Hepatic stellate cell (primary cell): ENCODE data around the gene CLSTN3.
A peak's percentile ranks its signal among the peaks of the same experiment; 100 is the strongest.
"Not testable (repeated sequence)": the region's sequence is repeated elsewhere in the genome, so short reads cannot be mapped to it uniquely, and the experiment has no call there.

Source experiments
- DNase-seq: peaks from one replicate; pipeline ENCODE4 v3.0.0; 2011; ENCODE audit warnings: low spot score

The CLSTN3 gene

GRCh38 chr12:7151532-7151931 is 21.4 kb downstream of the CLSTN3 start:
- no peak for DNase-seq

DNA sequence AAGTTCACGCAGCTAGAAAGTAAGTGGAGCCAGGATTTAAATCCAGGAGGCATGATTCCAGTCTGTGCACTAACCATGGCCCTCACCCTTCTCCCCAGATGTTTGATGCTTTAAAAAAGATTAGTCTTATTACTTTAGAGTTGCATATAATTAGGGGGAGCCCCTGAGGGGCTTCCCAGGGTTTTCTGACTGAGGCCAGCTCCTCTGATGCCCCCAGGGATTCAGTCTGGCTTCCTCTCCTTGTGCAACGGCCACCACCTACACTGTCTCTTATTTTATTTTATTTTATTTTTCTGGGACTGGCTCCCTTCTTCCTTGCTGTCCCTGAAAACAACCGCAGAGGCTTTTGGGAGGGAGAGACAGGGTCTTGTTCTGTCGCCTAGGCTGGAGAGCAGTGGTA is 22.6 kb downstream of the CLSTN3 start:
- no peak for DNase-seq

DNA sequence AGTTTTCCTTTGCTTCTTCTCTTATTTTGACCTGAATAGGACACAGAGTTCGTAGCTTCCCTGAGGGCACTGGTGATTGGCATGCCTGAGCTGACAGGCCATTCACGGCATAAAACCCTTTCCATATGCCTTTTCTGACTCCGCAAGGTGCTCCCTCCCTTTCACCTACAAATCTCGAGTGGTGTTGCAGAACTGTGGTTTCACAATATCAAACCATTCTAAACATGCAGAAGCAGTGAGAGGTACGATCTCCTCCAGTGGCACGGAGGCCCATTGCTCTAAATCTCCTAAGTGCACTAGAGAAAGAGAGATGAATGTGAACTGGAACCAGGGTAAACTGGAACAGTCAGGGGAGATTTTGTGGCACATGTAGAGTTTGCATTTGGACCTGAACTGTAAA is 23.9 kb downstream of the CLSTN3 start:
- no peak for DNase-seq

- peak; percentile 2 for DNase-seq
Measured at GRCh38 chr12:7154901-7155470, 24.8 kb downstream of the CLSTN3 start.

- DNase-seq, result no peak
Measured at GRCh38 chr12:7155471-7156034, 25.4 kb downstream of the CLSTN3 start.

DNA sequence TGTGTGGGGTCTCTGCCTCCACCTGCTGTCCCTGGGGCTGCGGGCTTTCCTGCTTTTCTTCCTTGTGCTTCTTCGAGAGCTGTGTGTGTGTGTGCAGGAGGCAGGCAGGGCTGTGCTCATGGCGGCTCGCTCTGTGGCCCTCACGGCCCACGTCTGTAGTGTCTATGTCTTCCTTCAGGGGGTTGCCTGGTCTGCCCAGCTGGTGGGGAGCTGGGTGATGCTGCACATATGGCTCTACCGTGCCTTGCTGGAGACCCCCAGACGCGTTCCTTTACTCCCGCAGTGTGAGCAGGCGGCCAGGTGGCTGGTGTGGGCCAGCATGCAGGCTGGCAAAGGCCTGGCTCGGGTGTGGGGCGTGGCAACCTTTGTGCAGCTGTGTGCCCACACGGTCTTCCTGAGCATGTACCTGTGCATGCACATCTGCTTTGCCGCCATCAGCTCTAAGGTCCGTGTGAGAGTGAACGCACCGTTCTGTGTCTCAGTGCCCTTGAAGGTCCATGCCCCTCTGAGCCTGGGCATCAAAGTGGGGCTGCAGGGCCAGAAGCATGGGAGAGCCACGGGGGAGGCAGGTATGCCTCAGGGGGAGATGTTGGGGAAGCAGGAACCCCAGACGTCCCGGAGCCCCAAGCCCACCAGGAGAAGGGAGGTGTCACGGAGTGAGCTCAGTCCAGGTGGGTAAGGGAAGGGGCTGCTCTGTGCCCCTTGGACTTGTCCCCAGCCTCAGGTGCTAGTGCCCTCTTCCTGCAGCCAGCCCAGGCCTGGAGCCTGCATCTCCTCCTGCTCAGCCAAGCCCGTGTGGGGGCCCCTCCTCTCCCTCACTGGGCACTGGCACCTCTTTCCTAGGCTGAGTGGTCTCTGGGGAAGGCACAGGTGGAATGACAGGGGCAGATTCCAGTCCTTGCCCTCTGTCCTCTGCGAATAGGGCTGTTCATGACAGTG is 26.4 kb downstream of the CLSTN3 start:
- DNase-seq, result peak; percentile 4

DNA sequence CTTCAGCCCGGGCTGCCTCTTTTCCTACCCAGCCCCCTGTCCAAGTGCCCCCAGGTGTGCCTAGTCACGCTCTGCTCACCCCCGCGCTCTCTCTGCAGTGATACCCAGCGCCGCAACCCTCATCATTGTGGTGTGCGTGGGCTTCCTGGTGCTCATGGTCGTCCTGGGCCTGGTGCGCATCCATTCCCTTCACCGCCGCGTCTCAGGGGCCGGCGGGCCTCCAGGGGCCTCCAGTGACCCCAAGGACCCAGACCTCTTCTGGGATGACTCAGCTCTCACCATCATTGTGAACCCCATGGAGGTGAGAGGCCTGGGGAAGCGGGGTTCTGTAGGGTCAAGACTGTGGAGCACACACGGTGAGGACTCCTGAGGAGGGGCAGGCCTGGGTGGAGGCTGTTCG is 27.2 kb downstream of the CLSTN3 start:
- DNase-seq, result peak; percentile 2

GRCh38 chr12:7158781-7159609 is 28.8 kb downstream of the CLSTN3 start:
- DNase-seq, result peak; percentile 2

- DNase-seq, result no peak
Measured at GRCh38 chr12:7160183-7160582, 30.0 kb downstream of the CLSTN3 start.

DNA sequence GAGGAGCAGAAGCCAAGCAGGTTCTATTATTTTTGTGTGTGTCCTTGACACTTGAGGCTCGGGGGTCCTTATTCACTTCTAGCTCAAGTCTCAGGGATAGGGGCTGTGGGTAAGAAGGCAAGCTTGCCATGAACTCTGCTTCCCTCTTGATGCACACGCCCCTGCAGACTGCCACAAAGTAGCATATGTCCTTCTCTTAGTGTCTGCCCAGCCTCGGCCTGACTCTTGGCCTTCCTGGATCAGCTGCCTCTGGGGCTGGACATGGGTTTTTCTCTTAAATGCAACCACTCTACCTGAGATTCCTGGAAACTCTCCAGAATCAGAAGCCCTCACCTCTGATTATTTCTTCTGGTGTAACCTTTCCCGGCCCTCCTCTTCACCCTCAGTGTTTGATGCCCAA is 31.2 kb downstream of the CLSTN3 start:
- DNase-seq, result peak; percentile 1

DNA sequence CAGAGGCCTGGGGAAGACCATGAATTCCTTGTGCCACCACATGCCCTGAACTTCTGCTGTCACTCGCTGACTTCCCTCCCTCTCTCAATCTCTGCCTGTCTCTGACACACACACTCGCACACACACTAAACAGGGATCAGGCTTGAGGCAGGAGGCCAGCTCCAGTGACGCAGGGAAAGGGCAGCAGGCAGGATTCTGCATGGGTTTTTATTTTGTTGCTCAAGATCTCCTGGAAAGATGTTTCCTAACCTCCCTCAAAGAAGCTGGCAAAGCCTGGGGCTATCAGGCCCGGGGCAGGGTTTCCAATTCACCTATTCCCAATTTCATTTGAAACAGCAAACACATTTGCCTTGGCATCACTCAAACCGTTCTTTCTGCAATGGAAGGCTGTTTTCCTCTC is 31.6 kb downstream of the CLSTN3 start:
- peak; percentile 8 for DNase-seq

DNA sequence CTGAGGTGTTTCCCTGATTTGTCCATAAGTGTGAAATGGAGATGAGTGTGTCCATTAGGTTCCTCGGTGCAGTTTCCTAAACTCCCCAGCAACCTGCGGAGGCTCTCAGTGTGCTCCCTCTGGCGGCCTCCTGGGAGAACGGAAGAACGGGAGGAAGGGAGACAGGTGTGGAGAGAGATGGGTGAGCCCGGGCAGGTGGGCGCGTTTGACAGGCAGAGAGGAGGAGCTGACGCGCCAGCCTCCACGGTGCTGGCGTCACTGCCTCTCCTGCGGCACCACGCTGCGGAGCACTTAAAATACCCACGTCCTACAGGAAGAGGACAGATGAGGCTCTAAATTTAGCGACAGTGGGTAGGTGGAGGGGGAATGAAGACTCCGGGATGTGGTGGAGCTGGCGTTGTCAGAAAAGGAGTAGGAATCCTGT is 32.5 kb downstream of the CLSTN3 start:
- DNase-seq, result no peak

- DNase-seq, result no peak
Measured at GRCh38 chr12:7169951-7170350, 39.8 kb downstream of the CLSTN3 start.

DNA sequence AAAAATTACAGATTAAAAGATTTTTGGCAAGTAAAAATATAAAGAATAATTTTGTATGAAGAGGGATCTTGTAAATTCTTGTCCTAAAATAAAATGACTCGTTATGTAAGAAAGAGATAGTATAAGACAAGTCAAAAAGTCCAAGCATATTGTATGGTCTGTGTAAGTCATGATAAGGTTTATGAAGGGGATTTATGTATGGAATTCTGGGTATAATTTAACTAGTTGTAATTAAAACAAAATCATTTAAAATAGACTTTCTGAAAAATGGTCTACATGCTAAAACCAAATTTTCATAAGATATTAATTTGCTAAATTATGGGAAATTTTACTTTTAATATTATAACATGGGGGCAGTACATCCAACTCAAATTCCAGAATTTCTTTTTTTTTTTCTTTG is 41.7 kb downstream of the CLSTN3 start:
- DNase-seq, result no peak

DNA sequence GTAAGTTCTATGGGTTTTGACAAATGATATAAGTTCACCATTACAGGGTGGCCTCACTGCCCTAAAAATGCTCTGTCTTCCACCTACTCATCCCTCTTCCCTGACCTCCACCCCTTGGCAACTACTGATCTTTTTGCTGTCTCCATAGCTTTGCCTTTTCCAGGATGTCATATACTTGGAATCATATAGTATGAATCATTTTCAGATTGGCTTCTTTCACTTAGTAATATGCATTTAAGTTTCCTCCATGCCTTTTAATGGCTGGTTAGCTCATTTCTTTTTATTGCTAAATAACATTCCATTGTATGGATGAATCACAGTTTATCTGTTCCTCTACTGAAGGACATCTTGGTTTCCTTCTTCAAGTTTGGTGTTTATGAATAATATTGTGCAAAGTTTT is 45.3 kb downstream of the CLSTN3 start:
- no peak for DNase-seq

- DNase-seq, result no peak
Measured at GRCh38 chr12:7176595-7176994, 46.4 kb downstream of the CLSTN3 start.

GRCh38 chr12:7178481-7178880 is 48.3 kb downstream of the CLSTN3 start:
- DNase-seq, result no peak

GRCh38 chr12:7180685-7181084 is 50.5 kb downstream of the CLSTN3 start:
- DNase-seq, result no peak

- not testable (repeated sequence) for DNase-seq
Measured at GRCh38 chr12:7186058-7186457, 55.9 kb downstream of the CLSTN3 start.

DNA sequence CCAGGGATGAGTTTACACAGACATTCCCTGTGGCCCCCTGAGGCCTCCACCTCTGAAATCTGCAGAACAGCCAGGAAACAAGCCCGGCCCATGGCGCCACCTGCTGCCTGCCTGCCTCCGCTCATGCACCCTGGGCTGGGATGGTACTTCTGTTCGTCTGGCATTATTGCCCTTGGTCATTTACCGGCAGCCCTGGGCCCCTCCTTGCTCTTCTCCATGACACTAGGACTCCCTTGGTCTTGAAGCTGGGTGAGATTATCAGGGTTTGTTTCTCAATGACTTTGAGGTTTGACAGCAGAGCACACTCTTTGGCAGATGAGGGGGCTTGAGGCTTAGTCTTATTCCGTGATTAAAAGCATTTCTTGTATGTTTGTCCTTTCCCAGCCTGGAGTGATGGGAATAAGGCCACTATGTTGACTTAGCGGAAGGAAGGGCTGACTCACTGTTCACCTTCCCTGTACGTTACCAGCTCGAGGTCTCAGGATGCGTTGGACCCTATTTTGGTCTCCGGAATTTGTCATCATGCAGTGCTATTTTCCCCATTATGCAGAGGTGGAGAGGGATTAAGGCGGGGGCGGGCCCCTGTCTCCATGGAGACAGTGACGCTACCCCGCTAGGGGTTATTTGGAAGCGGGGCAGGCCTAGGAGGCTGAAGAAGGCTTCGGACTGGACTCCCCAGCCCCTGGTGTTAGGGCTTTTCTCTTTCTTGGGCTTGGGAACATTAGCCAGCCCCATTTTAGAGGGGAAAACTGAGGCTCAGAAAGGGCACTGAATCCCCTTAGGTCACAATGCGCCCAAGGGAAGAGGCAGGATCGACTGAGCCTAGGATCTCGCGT is 58.6 kb downstream of the CLSTN3 start:
- peak; percentile 67 for DNase-seq
